ENCODE measurements around the gene GOLGA6A.

DNA sequence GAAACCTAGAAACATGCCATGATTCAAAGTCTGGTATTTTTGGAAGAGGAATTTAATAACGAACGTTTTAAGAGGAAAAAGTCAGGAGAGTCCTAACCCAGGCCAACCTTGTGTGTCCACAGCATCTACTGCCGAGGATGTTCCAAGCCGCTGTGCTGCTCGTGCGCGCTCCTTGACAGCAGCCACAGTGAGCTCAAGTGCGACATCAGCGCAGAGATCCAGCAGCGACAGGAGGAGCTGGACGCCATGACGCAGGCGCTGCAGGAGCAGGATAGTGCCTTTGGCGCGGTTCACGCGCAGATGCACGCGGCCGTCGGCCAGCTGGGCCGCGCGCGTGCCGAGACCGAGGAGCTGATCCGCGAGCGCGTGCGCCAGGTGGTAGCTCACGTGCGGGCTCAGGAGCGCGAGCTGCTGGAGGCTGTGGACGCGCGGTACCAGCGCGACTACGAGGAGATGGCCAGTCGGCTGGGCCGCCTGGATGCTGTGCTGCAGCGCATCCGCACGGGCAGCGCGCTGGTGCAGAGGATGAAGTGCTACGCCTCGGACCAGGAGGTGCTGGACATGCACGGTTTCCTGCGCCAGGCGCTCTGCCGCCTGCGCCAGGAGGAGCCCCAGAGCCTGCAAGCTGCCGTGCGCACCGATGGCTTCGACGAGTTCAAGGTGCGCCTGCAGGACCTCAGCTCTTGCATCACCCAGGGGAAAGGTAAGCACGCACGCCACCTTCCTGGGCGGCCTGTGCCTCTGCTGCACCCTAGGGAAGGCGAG is 59.5 kb downstream of the GOLGA6A start:
- TF ChIP-seq, protein P1, sequence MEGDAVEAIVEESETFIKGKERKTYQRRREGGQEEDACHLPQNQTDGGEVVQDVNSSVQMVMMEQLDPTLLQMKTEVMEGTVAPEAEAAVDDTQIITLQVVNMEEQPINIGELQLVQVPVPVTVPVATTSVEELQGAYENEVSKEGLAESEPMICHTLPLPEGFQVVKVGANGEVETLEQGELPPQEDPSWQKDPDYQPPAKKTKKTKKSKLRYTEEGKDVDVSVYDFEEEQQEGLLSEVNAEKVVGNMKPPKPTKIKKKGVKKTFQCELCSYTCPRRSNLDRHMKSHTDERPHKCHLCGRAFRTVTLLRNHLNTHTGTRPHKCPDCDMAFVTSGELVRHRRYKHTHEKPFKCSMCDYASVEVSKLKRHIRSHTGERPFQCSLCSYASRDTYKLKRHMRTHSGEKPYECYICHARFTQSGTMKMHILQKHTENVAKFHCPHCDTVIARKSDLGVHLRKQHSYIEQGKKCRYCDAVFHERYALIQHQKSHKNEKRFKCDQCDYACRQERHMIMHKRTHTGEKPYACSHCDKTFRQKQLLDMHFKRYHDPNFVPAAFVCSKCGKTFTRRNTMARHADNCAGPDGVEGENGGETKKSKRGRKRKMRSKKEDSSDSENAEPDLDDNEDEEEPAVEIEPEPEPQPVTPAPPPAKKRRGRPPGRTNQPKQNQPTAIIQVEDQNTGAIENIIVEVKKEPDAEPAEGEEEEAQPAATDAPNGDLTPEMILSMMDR (IDR thresholded peaks at IDR 0.05; ENCODE audit: poor library complexity) = no peak
- TF ChIP-seq EZH2 (IDR thresholded peaks at IDR 0.05; ENCODE audit: borderline replicate concordance) (no peak), EZH2phosphoT487 (IDR thresholded peaks at IDR 0.05; ENCODE audit: low read depth, severe bottlenecking, unreplicated experiment) (no peak)
